Caco-2 (cell line): ENCODE measurements around the gene MAOA. TPM values are rescaled to one million over a fixed set of nuclear protein-coding genes. Genes with fewer than 3 reads are reported as not detected.

Source experiments
- BruUV-seq: library from RNA; stranded (reverse); fragments of 400-500 nt; replicated peaks from 2 replicates; lab custom pipeline; 2021; lab: Mats Ljungman, UMichigan
- CTCF ChIA-PET: fragments of 300-600 bp; sonication (Branson Sonifier 250); formaldehyde crosslinking; loops from one replicate; lab custom pipeline; 2022; ENCODE audit warnings: antibody characterized with exemption; lab: Charles Lee
- POLR2A ChIA-PET: fragments of 300-600 bp; sonication (Branson Sonifier 250); formaldehyde crosslinking; loops from one replicate; lab custom pipeline; 2022; ENCODE audit warnings: antibody characterized with exemption; lab: Charles Lee
- DNase-seq, 2 experiments: peaks; one replicate each; pipeline versions ENCODE4 v3.0.0 to v3.0.0-alpha.2; 2020 to 2022
- H3K27me3 ChIP-seq: replicated peaks from 2 replicates; pipeline ENCODE4 v1.6.0; 2011; ENCODE audit warnings: low read length; ENCODE audit not compliant: control insufficient read depth, insufficient read depth
- H3K36me3 ChIP-seq: 2 replicates; pipeline ENCODE4 v1.5.1; 2011; ENCODE audit warnings: low read length; ENCODE audit not compliant: control insufficient read depth, insufficient read depth
- H3K4me1 ChIP-seq: fragments of 250-450 bp; sonication (Bioruptor Pico); 2 replicates; pipeline ENCODE4 v1.5.1; 2020; ENCODE audit warnings: mild to moderate bottlenecking
- H3K4me3 ChIP-seq: 2 replicates; pipeline ENCODE4 v1.5.1; 2011; ENCODE audit warnings: low read depth, mild to moderate bottlenecking, control low read depth, low read length
- H3K9me3 ChIP-seq: fragments of 250-450 bp; sonication (Bioruptor Pico); 2 replicates; pipeline ENCODE4 v1.5.1; 2020; ENCODE audit warnings: mild to moderate bottlenecking, moderate library complexity
- H3K27ac Mint-ChIP-seq: one replicate; pipeline ENCODE4 v1.8.0; 2022; ENCODE audit warnings: mixed read lengths; ENCODE audit not compliant: unreplicated experiment
- H3K27me3 Mint-ChIP-seq: one replicate; pipeline ENCODE4 v1.8.0; 2022; ENCODE audit warnings: mixed read lengths; ENCODE audit not compliant: insufficient read depth, unreplicated experiment
- H3K36me3 Mint-ChIP-seq: one replicate; pipeline ENCODE4 v1.8.0; 2022; ENCODE audit warnings: mild to moderate bottlenecking, mixed read lengths; ENCODE audit not compliant: insufficient read depth, unreplicated experiment
- H3K4me1 Mint-ChIP-seq: one replicate; pipeline ENCODE4 v1.8.0; 2022; ENCODE audit warnings: low read depth, mixed read lengths; ENCODE audit not compliant: unreplicated experiment
- H3K4me3 Mint-ChIP-seq: one replicate; pipeline ENCODE4 v1.8.0; 2022; ENCODE audit warnings: mild to moderate bottlenecking, moderate library complexity, mixed read lengths; ENCODE audit not compliant: unreplicated experiment
- H3K9me3 Mint-ChIP-seq: one replicate; pipeline ENCODE4 v1.8.0; 2022; ENCODE audit warnings: mixed read lengths; ENCODE audit not compliant: unreplicated experiment
- intact Hi-C: fragments of 100-400 bp; cut with micrococcal nuclease; formaldehyde crosslinking; loops from one replicate; pipeline ENCODE4 v1.10.0; 2022; ENCODE audit not compliant: unreplicated experiment
- total RNA-seq: library from RNA; stranded (reverse); gene quantifications from 2 replicates; pipeline ENCODE4 v1.2.3, GENCODE V29; 2022
- TF ChIP-seq, protein P1 (sequence below), 2 experiments: fragments of 200-600 bp in 1 of 2; IDR thresholded peaks; 1 replicate in 1 of 2; 2 replicates in 1 of 2; pipeline versions ENCODE4 v1.5.1 to v1.8.0; 2011 to 2022; ENCODE audit warnings: antibody characterized with exemption in 1 of 2, control low read depth in 1 of 2, inconsistent platforms in 1 of 2, low read depth in 1 of 2, low read length in 1 of 2, mild to moderate bottlenecking in 1 of 2, moderate library complexity in 1 of 2; ENCODE audit not compliant: insufficient read depth in 1 of 2, severe bottlenecking in 1 of 2, unreplicated experiment in 1 of 2

MAOA gene
- total RNA-seq, 1 experiment from 2014 or later = 0.25 TPM

DNA sequence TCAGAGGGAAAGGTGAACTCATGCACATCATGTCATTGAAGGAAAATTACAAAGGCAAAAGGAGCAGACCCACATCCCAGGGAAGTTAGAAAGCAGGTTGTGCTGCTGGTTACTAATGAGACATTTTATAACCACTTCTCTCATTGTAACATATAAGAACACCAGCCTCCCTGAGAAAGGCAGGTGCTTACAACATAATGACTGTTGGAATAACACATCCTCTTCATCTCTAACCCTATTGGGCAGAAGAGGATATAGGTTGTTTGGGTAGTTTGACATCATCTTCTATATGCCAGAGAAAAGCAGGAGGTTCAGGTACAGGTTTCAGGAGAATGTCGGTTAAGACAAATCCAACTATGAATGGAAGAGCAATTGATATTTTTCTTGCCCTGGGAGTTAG, 77.6 kb downstream of the MAOA start:
- no peak overlapping the region for H3K4me3 Mint-ChIP-seq
- Histone ChIP-seq H3K4me1 (no peaks in the 10 kb centered on the region), H3K4me3 (no peak overlapping the region), H3K9me3 (no peaks in the 10 kb centered on the region), H3K27me3 (no peaks in the 10 kb centered on the region), H3K36me3 (no peaks in the 10 kb centered on the region)
- ChIA-PET POLR2A (no interaction called here), CTCF (interaction anchor here (0.7 kb wide), 1 partner anchor 168 kb away, joined by 3 read pairs; no protein-coding TSS in a partner anchor)
- no peaks in the 10 kb centered on the region for H3K9me3 Mint-ChIP-seq
- no peaks in the 10 kb centered on the region for H3K4me1 Mint-ChIP-seq
- no peak overlapping the region for H3K27ac Mint-ChIP-seq
- BruUV-seq = no TSS peak
- DNase-seq = no peak
- H3K36me3 Mint-ChIP-seq = no peaks in the 10 kb centered on the region
- no peaks in the 10 kb centered on the region for H3K27me3 Mint-ChIP-seq
- intact Hi-C loops = no loop called here
- TF ChIP-seq, protein P1, sequence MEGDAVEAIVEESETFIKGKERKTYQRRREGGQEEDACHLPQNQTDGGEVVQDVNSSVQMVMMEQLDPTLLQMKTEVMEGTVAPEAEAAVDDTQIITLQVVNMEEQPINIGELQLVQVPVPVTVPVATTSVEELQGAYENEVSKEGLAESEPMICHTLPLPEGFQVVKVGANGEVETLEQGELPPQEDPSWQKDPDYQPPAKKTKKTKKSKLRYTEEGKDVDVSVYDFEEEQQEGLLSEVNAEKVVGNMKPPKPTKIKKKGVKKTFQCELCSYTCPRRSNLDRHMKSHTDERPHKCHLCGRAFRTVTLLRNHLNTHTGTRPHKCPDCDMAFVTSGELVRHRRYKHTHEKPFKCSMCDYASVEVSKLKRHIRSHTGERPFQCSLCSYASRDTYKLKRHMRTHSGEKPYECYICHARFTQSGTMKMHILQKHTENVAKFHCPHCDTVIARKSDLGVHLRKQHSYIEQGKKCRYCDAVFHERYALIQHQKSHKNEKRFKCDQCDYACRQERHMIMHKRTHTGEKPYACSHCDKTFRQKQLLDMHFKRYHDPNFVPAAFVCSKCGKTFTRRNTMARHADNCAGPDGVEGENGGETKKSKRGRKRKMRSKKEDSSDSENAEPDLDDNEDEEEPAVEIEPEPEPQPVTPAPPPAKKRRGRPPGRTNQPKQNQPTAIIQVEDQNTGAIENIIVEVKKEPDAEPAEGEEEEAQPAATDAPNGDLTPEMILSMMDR (IDR thresholded peaks at IDR 0.05; ENCODE audit: insufficient read depth in 1 of 2, low read depth in 1 of 2, low read length in 1 of 2, severe bottlenecking in 1 of 2, unreplicated experiment in 1 of 2) = no peak

DNA sequence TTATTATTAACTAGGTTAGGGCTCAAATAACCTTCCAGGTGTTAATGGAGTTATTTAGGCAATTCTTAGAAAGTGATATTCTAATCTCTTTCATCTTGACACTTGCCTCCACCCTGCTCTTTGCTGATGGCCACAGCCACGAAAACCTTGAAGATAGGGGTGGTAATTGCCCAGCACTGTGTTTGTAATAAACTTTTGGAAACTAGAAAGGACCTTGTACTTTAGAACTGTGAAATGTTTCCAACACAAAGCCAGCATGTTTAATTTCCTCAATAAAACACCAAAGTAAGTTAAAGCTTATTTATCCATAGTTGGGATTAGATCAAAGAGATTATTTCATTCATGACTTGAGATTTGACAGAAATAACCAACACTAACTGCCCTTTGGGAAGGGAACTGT, 78.3 kb downstream of the MAOA start:
- TF ChIP-seq, protein P1 (IDR thresholded peaks at IDR 0.05; ENCODE audit: insufficient read depth in 1 of 2, low read depth in 1 of 2, low read length in 1 of 2, severe bottlenecking in 1 of 2, unreplicated experiment in 1 of 2) = no peak
- Histone ChIP-seq H3K4me3 (no peak overlapping the region), H3K9me3 (no peaks in the 10 kb centered on the region), H3K36me3 (no peaks in the 10 kb centered on the region), H3K27me3 (no peaks in the 10 kb centered on the region), H3K4me1 (no peaks in the 10 kb centered on the region)
- Mint-ChIP-seq H3K4me1 (no peaks in the 10 kb centered on the region), H3K4me3 (no peak overlapping the region), H3K36me3 (no peaks in the 10 kb centered on the region), H3K27me3 (no peaks in the 10 kb centered on the region), H3K9me3 (no peaks in the 10 kb centered on the region), H3K27ac (no peak overlapping the region)
- no peak for DNase-seq
- intact Hi-C loops = no loop called here
- ChIA-PET CTCF (interaction anchor here (0.7 kb wide), 1 partner anchor 169 kb away, joined by 3 read pairs; no protein-coding TSS in a partner anchor), POLR2A (no interaction called here)
- BruUV-seq = no TSS peak

DNA sequence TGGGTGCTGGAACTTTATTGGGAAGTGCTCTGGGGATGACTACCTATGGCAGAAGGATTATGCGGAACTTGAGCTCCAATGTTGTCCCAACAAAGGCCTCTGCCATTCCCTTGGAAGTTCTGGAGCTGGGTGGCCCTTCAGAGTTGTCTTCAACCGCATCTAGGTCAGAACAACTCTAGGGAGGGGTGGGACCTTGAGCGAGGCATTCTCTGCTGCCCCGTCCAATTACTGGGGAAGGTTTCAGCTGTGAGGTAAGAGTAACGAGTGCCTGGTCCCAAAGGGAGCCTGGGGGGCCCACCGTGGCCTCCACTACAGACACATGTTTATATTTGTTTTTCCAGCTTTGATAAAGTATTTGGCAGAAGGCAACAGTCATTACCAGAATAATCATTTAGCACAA, 79.4 kb downstream of the MAOA start:
- Mint-ChIP-seq H3K9me3 (no peaks in the 10 kb centered on the region), H3K27me3 (no peaks in the 10 kb centered on the region), H3K36me3 (no peaks in the 10 kb centered on the region), H3K27ac (no peak overlapping the region), H3K4me3 (no peak overlapping the region), H3K4me1 (no peaks in the 10 kb centered on the region)
- Histone ChIP-seq H3K4me1 (no peaks in the 10 kb centered on the region), H3K9me3 (no peaks in the 10 kb centered on the region), H3K36me3 (no peaks in the 10 kb centered on the region), H3K27me3 (no peaks in the 10 kb centered on the region), H3K4me3 (no peak overlapping the region)
- TF ChIP-seq, protein P1 (IDR thresholded peaks at IDR 0.05; ENCODE audit: insufficient read depth in 1 of 2, low read depth in 1 of 2, low read length in 1 of 2, severe bottlenecking in 1 of 2, unreplicated experiment in 1 of 2) = no peak
- intact Hi-C loops = no loop called here
- CTCF ChIA-PET = no interaction called here
- BruUV-seq = no TSS peak
- DNase-seq = no peak
- POLR2A ChIA-PET = no interaction called here
